ENCODE results near the gene KCNK4. TPM values are rescaled to one million over a fixed set of nuclear protein-coding genes. Genes with fewer than 3 reads are reported as not detected.

Gene KCNK4
- total and polyA plus RNA-seq, 2 of the 13 experiments (the other 11 are each of a cell fraction or from before 2014, with no cell fraction given), result not detected

GRCh38 chr11:64252003-64252872, 38.9 kb upstream of the KCNK4 start (continued):
- TF ChIP-seq ZNF343 (CRISPR knock-in tag; IDR thresholded peaks at IDR 0.05), result 0 out of 2 replicates have a peak, but pooled peaks have one; percentile 31
- peak; percentile 53; the same call in 1 of the 2 replicates for TF ChIP-seq MEIS1 (CRISPR knock-in tag; IDR thresholded peaks at IDR 0.05; ENCODE audit: borderline replicate concordance)
- TF ChIP-seq FUBP1 (CRISPR knock-in tag; IDR thresholded peaks at IDR 0.05; ENCODE audit: borderline replicate concordance), result no peak
- 0 out of 2 replicates have a peak, but pooled peaks have one; percentile 34 for TF ChIP-seq ZNF558 (CRISPR knock-in tag; IDR thresholded peaks at IDR 0.05; ENCODE audit: borderline replicate concordance)
- TF ChIP-seq ZSCAN31 (CRISPR knock-in tag; IDR thresholded peaks at IDR 0.05; ENCODE audit: low read depth), result 0 out of 2 replicates have a peak, but pooled peaks have one; percentile 25
- TF ChIP-seq GFI1 (CRISPR knock-in tag; IDR thresholded peaks at IDR 0.05; ENCODE audit: borderline replicate concordance), result no peak
- TF ChIP-seq PHB2 (IDR thresholded peaks at IDR 0.05; ENCODE audit: partially characterized antibody), result no peak
- no peak for TF ChIP-seq ZBTB39 (CRISPR knock-in tag; IDR thresholded peaks at IDR 0.05)
- TF ChIP-seq TCF7 (IDR thresholded peaks at IDR 0.05; ENCODE audit: low read depth), result no peak
- no peak for TF ChIP-seq ZNF335 (CRISPR knock-in tag; IDR thresholded peaks at IDR 0.05)
- TF ChIP-seq, protein P1, sequence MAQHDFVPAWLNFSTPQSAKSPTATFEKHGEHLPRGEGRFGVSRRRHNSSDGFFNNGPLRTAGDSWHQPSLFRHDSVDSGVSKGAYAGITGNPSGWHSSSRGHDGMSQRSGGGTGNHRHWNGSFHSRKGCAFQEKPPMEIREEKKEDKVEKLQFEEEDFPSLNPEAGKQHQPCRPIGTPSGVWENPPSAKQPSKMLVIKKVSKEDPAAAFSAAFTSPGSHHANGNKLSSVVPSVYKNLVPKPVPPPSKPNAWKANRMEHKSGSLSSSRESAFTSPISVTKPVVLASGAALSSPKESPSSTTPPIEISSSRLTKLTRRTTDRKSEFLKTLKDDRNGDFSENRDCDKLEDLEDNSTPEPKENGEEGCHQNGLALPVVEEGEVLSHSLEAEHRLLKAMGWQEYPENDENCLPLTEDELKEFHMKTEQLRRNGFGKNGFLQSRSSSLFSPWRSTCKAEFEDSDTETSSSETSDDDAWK (CRISPR knock-in tag; IDR thresholded peaks at IDR 0.05), result no peak
- peak; percentile 34 to 64; a peak in 2 of 4 replicates for TF ChIP-seq HMGXB4 (CRISPR knock-in tag; IDR thresholded peaks at IDR 0.05; ENCODE audit: borderline replicate concordance in 1 of 2, low read depth in 1 of 2)
- TF ChIP-seq ZNF7 (CRISPR knock-in tag; IDR thresholded peaks at IDR 0.05), result no peak
- 0 out of 2 replicates have a peak, but pooled peaks have one; percentile 17 for TF ChIP-seq SRF (IDR thresholded peaks at IDR 0.05; ENCODE audit: low read depth, low read length)
- TF ChIP-seq ZNF747 (CRISPR knock-in tag; IDR thresholded peaks at IDR 0.05; ENCODE audit: borderline replicate concordance), result 0 out of 2 replicates have a peak, but pooled peaks have one; percentile 40
- TF ChIP-seq GLI4 (CRISPR knock-in tag; IDR thresholded peaks at IDR 0.05; ENCODE audit: borderline replicate concordance), result no peak
- 0 out of 2 replicates have a peak, but pooled peaks have one; percentile 47 for TF ChIP-seq ZNF501 (CRISPR knock-in tag; IDR thresholded peaks at IDR 0.05)
- TF ChIP-seq HOXD1 (CRISPR knock-in tag; IDR thresholded peaks at IDR 0.05), result no peak
- no peak for TF ChIP-seq DBP (CRISPR knock-in tag; IDR thresholded peaks at IDR 0.05; ENCODE audit: not compliant biosample characterization)
- no peak for TF ChIP-seq SMAD9 (CRISPR knock-in tag; IDR thresholded peaks at IDR 0.05)

Measured in HepG2 (cell line).